Measurements from ENCODE around the gene UBALD2.
"Not testable (repeated sequence)": the region's sequence is repeated elsewhere in the genome, so short reads cannot be mapped to it uniquely, and the experiment has no call there.

UBALD2 gene

DNA sequence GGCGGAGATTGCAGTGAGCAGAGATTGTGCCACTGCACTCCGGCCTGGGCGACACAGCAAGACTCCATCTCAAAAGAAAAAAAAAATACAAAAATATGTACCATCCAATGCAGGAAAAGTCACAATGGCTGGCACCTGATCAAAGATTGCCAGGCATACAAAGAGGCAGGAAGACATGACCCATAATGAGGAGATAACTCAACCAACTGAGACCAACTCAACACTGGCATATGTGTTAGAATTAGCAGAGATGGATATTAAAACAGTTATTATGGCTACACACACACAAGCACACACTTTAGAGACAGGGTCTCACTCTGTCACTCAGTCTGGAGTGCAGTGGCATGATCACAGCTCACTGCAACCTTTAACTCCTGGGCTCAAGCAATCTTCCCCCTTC is 32.3 kb downstream of the UBALD2 start:
- no peak for DNase-seq (ENCODE audit: extremely low read depth, low read depth)
- TF ChIP-seq CTCF (IDR thresholded peaks at IDR 0.05; ENCODE audit: low read depth, low read length), result no peak

DNA sequence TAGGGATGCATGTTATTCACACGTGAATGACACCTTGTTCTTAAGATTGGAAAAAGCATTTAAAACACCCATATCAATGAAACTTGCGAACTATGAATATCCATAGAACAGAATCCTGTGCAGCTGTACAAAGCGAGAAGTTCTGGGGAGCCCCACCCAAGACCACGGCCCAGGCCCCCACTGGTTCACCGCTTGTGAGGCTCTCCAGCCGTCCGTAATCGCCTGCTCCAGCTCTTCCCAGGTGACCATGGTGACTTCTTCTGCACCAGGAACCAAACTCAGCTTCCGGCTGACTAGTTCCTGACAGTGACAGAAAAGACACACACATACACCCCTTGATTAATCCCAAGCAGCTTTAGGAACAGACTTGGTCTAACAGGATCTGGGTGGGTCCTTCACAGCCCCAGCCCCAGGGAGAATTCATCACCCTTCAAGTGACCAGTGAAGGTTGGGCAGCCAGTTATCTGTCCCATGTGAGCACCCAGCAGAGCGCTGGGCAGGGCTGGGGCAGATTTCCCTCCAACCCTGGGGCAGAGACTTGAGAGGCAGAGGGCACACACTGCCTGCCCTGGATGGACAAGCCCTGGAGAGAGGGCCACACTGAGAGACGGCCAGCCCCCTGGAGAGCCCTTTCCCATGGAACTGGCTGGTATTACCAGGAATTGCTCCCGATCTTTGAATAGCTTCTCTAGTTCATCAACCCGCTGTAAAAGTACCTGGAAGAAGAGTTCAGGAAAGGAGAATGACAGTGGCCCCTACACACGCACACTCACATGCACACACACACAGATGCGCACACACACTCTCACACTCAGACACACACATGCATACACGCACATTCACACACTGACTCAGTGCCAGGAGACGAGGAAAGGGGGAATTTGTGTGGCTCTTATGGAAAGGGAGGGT is 39.3 kb downstream of the UBALD2 start:
- no peak for DNase-seq (ENCODE audit: extremely low read depth, low read depth)
- TF ChIP-seq CTCF (IDR thresholded peaks at IDR 0.05; ENCODE audit: low read depth, low read length), result no peak

- not testable (repeated sequence) for DNase-seq (ENCODE audit: extremely low read depth, low read depth)
Measured at GRCh38 chr17:76305135-76305454, 39.9 kb downstream of the UBALD2 start.

GRCh38 chr17:76307299-76307965 is 42.3 kb downstream of the UBALD2 start:
- TF ChIP-seq CTCF (IDR thresholded peaks at IDR 0.05; ENCODE audit: low read depth, low read length), result no peak
- DNase-seq (ENCODE audit: extremely low read depth, low read depth), result no peak

DNA sequence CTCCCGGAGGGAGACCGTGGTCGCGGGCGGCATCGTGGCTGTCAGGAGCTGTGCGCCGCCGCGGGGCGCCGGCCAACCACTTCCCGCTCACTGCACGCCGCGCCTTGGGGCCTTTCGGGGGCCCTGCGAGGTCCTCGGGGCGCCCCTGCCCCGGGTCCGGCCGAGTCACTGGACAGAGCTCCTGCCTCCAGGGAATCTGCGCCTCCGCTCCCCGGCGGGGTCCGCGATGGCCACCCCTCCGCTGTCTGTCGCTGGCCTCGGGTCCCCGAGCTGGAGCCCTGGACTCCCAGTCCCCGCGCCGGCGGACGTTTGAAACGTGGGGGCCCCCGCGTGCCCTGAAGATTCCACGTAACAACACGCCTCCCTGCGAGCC is 42.8 kb downstream of the UBALD2 start, which contains the start of gene QRICH2:
Gene QRICH2, minus strand, starts transcription at position 311 of the 373 bp plus-strand sequence. Its CDS starts 278 bp downstream, at position 33.
- no peak for TF ChIP-seq CTCF (IDR thresholded peaks at IDR 0.05; ENCODE audit: low read depth, low read length)
- DNase-seq (ENCODE audit: extremely low read depth, low read depth), result no peak

- no peak for DNase-seq (ENCODE audit: extremely low read depth, low read depth)
- TF ChIP-seq CTCF (IDR thresholded peaks at IDR 0.05; ENCODE audit: low read depth, low read length), result no peak
Measured at GRCh38 chr17:76309461-76309860, 44.3 kb downstream of the UBALD2 start.

GRCh38 chr17:76312735-76313134 is 47.6 kb downstream of the UBALD2 start:
- TF ChIP-seq CTCF (IDR thresholded peaks at IDR 0.05; ENCODE audit: low read depth, low read length), result no peak
- DNase-seq (ENCODE audit: extremely low read depth, low read depth), result no peak

Measured in AG09319 (cell line).